Transverse colon (tissue), 4 donors: ENCODE measurements around the gene TRIM59. TPM values are rescaled to one million over a fixed set of nuclear protein-coding genes. Genes with fewer than 3 reads are reported as not detected.

Experiments
- DNase-seq: peaks from one replicate; pipeline ENCODE4 v3.0.0-alpha.2; 2019
- H3K27ac ChIP-seq, 4 donors: fragments of 200-600 bp; sonication (generic); 2 replicates each; pipeline ENCODE4 v1.5.1; 2016 to 2018; ENCODE audit warnings: inconsistent platforms in 4 of 4
- H3K27me3 ChIP-seq: fragments of 200-600 bp; sonication (generic); 2 replicates; pipeline ENCODE4 v1.5.1; 2017; ENCODE audit warnings: inconsistent platforms
- H3K36me3 ChIP-seq, 4 donors: fragments of 200-600 bp; sonication (generic); 2 replicates each; pipeline ENCODE4 v1.5.1; 2017 to 2019; ENCODE audit warnings: inconsistent platforms in 4 of 4
- H3K4me1 ChIP-seq, 4 donors: fragments of 200-600 bp; sonication (generic); 2 replicates each; pipeline ENCODE4 v1.5.1; 2017 to 2020; ENCODE audit warnings: inconsistent platforms in 4 of 4
- H3K4me3 ChIP-seq, 4 donors: fragments of 200-600 bp; sonication (generic); 1 replicate in 1 of 4; 2 replicates in 3 of 4; pipeline versions ENCODE4 v1.5.1 to v1.6.1; 2017 to 2019; ENCODE audit warnings: inconsistent platforms in 4 of 4
- H3K9me3 ChIP-seq, 2 donors: fragments of 200-600 bp; sonication (generic); 2 replicates each; pipeline ENCODE4 v1.5.1; 2017 to 2019; ENCODE audit warnings: inconsistent platforms in 2 of 2
- EP300 ChIP-seq: sonication (generic); formaldehyde crosslinking; IDR thresholded peaks from one replicate; pipeline ENCODE4 v1.6.1; 2017; ENCODE audit warnings: antibody characterized with exemption, low read depth
- POLR2A ChIP-seq: fragments of 450-650 bp; IDR thresholded peaks from one replicate; pipeline ENCODE4 v1.6.1; 2016; ENCODE audit warnings: antibody characterized with exemption, mild to moderate bottlenecking, moderate library complexity
- POLR2AphosphoS5 ChIP-seq, 3 donors: sonication (generic); formaldehyde crosslinking; IDR thresholded peaks; one replicate each; pipeline ENCODE4 v1.6.1; 2016; ENCODE audit warnings: antibody characterized with exemption in 3 of 3
- WGBS, 2 donors: methylation state at CpG; one replicate each; pipeline ENCODE4 v1.1.5; 2018; ENCODE audit warnings: low coverage in 1 of 2; 5-methylcytosine and 5-hydroxymethylcytosine counted together
- in situ Hi-C, 4 donors: fragments of 200-750 bp; cut with MboI; loops; one replicate each; pipeline versions ENCODE4 v1.15.0 to v1.15.1; 2017; ENCODE audit warnings: low sequenced_read_pairs in 3 of 4, low pct_ligation_motif_present in 1 of 4, low pct_unique_long_range_greater_than_20kb in 1 of 4
- intact Hi-C: fragments of 100-400 bp; cut with DNase I; formaldehyde crosslinking; loops from one replicate; pipeline ENCODE4 v1.15.1; 2023; ENCODE audit warnings: low total_unique reads
- total RNA-seq, 4 donors: library from RNA; depleted of rRNA; stranded (reverse); fragments of >200 nt; gene quantifications; one replicate each; pipeline ENCODE4 v1.1.0, GENCODE V29; 2016
- TF ChIP-seq, protein P1 (sequence below), 5 experiments: fragments of 200-600 bp in 3 of 5; fragments of 450-650 bp in 2 of 5; sonication (generic) in 3 of 5; IDR thresholded peaks; 1 replicate in 2 of 5; 2 replicates in 3 of 5; pipeline ENCODE4 v1.5.1; 2016 to 2017; ENCODE audit warnings: antibody characterized with exemption in 5 of 5, inconsistent platforms in 3 of 5, mild to moderate bottlenecking in 2 of 5, moderate library complexity in 1 of 5

The TRIM59 gene
- total RNA-seq, 4 donors from 2014 or later, result 1.9 to 10.9 (median 8.4) TPM; not detected in 1

DNA sequence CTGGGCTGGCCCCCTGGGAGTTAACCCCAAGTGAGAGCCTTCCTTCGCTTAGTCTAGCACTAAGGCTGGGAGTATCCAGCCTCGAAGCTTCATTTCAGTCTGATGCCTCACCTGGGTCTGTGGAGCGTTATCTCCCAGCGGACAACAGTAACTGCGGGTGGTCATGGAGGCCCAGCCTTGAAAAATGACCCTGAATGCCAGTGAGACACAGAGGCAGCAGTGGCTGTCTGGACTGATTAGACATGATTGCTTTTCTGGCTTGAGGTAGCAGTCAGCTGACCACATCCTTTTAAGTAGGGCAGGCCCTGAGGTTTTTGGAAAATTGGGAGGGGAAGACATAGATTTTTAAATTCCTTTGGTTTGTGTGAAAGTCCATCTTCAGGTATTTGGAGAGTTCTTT, 28.2 kb upstream of the TRIM59 start:
- H3K27me3 ChIP-seq, result no peaks in the 10 kb centered on the region
- no peak overlapping the region for H3K4me3 ChIP-seq
- TF ChIP-seq POLR2AphosphoS5 (IDR thresholded peaks at IDR 0.05), result no peak
- TF ChIP-seq, protein P1, sequence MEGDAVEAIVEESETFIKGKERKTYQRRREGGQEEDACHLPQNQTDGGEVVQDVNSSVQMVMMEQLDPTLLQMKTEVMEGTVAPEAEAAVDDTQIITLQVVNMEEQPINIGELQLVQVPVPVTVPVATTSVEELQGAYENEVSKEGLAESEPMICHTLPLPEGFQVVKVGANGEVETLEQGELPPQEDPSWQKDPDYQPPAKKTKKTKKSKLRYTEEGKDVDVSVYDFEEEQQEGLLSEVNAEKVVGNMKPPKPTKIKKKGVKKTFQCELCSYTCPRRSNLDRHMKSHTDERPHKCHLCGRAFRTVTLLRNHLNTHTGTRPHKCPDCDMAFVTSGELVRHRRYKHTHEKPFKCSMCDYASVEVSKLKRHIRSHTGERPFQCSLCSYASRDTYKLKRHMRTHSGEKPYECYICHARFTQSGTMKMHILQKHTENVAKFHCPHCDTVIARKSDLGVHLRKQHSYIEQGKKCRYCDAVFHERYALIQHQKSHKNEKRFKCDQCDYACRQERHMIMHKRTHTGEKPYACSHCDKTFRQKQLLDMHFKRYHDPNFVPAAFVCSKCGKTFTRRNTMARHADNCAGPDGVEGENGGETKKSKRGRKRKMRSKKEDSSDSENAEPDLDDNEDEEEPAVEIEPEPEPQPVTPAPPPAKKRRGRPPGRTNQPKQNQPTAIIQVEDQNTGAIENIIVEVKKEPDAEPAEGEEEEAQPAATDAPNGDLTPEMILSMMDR (IDR thresholded peaks at IDR 0.05), result no peak
- no peak for TF ChIP-seq POLR2A
- no peak for TF ChIP-seq EP300
- no peaks in the 10 kb centered on the region for H3K36me3 ChIP-seq
- in situ Hi-C loops, result no loop called here
- 93% methylated on average over 5 of the region's 5 CpGs; no CpG with 5 or more reads in 1 of the 2 donors for WGBS, 2 donors
- intact Hi-C loops, result no loop called here
- no peaks in the 10 kb centered on the region for H3K4me1 ChIP-seq
- DNase-seq, result no peak
- H3K27ac ChIP-seq, result no peak overlapping the region
- no peaks in the 10 kb centered on the region for H3K9me3 ChIP-seq

DNA sequence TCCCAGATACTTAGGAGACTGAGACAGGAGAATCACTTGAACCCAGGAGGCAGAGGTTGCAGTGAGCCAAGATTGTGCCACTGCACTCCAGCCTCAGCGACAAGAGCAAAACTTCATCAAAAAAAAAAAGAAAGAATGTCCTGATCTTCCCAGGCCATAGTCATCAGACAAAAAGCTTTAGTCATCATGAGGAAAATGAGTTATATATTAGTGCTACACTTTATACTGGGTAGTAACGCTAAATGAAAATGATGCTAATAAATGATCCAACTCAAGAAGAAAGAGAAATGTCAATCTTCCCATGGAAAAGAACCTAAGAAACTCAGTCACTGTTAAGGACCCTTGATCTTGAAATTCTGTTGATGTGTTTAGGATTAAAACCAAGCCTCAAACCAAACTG, 26.3 kb upstream of the TRIM59 start:
- H3K9me3 ChIP-seq, result no peaks in the 10 kb centered on the region
- no peaks in the 10 kb centered on the region for H3K27me3 ChIP-seq
- intact Hi-C loops (no loop called here), in situ Hi-C loops (no loop called here)
- WGBS, 2 donors, result 95 to 100% methylated on average over 1 to 2 of the region's 2 CpGs
- no peak overlapping the region for H3K27ac ChIP-seq
- no peaks in the 10 kb centered on the region for H3K4me1 ChIP-seq
- H3K36me3 ChIP-seq, result no peaks in the 10 kb centered on the region
- no peak for TF ChIP-seq POLR2AphosphoS5 (IDR thresholded peaks at IDR 0.05)
- TF ChIP-seq POLR2A, result no peak
- TF ChIP-seq, protein P1 (IDR thresholded peaks at IDR 0.05), result no peak
- no peak for TF ChIP-seq EP300
- DNase-seq, result no peak
- no peak overlapping the region for H3K4me3 ChIP-seq

DNA sequence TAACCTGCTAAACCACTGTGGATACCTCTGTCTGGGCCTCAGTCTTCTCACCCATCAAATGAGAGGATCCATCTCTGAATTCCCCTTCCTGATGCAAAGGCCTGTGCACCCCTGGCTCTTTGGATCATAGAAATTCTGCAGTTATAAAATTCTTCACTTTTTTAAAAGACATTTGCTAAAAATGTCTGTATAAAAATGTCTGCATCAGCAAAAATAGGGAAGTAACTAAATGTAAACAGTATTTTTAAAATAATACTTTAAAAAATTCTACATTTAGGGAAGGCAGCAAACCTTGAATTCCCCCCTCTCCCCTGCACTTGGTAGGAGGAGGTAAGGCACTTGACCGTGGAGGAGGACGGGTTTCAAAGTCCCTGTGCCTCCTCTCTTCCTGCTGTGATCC, 25.6 kb upstream of the TRIM59 start:
- in situ Hi-C loops, result no loop called here
- DNase-seq, result no peak
- intact Hi-C loops, result no loop called here
- Histone ChIP-seq H3K27me3 (no peaks in the 10 kb centered on the region), H3K9me3 (no peaks in the 10 kb centered on the region), H3K4me3 (no peak overlapping the region), H3K36me3 (no peaks in the 10 kb centered on the region), H3K4me1 (no peaks in the 10 kb centered on the region), H3K27ac (no peak overlapping the region)
- 64 to 71% methylated on average over 2 of the region's 2 CpGs for WGBS, 2 donors
- TF ChIP-seq, protein P1 (IDR thresholded peaks at IDR 0.05), result no peak
- TF ChIP-seq EP300, result no peak

DNA sequence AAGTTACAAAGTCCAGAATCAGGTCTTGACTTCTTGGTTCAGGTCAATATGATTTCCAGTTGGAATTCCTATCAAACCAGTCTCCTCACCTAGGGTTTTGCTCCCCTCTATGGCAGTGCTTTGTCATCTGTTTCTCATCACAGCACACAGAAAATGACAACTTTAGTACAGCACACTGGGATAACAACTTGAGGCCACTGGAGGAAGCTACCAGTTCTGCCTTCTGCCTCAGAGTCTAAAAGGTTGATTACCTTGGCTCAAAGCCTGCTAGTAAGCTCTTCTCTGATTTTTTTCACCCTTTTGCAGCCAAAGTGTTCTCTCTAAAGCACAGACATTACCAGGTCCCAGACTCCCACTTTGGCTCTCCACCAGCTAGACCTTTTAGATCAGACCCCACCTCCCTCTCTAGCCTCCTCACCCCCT, 24.8 kb upstream of the TRIM59 start:
- in situ Hi-C loops, result no loop called here
- Histone ChIP-seq H3K4me3 (no peak overlapping the region), H3K36me3 (no peaks in the 10 kb centered on the region), H3K27ac (no peak overlapping the region), H3K4me1 (no peaks in the 10 kb centered on the region), H3K9me3 (no peaks in the 10 kb centered on the region), H3K27me3 (no peaks in the 10 kb centered on the region)
- intact Hi-C loops, result no loop called here
- TF ChIP-seq, protein P1 (IDR thresholded peaks at IDR 0.05), result no peak
- TF ChIP-seq EP300 (no peak), POLR2A (no peak), POLR2AphosphoS5 (IDR thresholded peaks at IDR 0.05) (no peak)
- no peak for DNase-seq
